ENCODE measurements around the gene EHF.

Gene EHF

DNA sequence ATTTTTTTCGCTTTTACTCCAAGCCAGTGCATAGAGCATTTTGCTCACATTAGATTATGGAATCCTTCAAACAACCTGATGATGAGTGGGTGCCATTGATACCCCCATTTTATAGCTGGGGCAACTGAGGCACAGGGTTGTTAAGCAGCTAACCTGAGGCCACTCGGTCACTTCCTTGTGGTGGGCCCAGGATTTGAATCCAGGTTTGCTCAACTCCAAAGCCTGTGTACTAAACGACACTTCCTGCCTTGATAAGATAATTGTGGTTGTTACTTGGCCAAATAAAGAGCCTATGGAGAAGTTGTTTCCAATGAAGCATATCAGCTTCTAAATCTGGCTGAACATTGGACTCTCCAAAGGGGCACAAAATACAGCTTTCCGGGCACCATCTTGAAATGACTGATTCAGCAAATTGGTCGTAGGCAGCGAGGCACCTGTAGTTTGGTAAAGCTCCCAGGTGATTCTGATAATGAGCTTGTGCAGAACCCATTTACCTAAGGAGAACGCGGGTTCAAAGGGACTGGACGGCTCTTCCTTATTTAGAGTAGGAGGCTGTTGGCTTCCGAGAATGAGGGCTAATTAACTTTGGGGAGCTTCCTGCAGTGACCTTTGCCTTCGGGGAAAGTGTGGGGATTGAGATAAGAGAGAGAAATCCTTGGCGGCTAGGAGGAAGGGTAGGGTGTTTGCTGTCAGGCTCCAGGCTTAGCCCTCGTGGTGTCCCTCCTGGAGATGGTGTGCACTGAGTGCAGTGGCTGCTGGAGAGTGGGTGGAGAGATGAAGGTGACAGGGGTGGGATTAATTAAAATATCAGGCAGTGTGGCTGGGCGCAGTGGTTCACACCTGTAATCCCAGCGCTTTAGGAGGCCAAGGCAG is 17.5 kb upstream of the EHF start:
- DNase-seq: no peak

DNA sequence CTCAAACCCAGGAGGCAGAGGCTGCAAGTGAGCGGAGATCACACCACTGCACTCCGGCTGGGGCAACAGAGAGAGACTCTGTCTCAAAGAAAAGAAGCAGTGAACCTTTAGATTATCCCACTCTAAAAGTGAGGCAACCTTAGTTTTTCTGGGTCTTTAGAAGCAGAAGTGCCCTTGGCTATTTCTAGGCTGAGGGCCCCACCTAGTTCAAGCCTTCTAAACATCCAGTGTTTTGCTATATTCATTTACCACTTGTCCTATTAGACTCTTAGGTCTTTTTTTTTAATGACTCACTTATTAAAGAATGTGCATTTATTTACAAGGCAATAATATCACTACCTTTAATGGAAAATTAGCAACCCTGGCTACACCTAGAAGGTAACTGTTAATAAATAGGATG is 16.7 kb upstream of the EHF start:
- no peak for DNase-seq

DNA sequence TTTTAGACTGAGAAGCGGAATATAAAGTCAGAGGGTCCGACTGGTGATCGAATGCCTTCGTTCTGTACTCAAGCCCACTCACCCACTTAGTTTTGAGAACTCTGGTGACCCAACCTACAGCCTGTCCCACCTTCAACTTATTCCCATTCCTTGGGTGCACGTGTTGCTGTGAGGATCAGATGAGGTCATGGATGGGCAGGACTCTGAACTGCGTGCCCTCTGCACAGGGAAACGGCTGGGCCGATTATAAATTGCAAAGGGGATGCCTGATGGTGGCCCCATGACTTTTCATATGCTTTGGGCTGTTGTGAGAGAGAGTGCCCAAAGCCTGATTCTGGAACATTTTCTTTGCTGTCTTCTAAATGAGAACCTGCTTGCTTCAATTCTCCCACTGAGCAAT is 16.0 kb upstream of the EHF start:
- DNase-seq: no peak

DNA sequence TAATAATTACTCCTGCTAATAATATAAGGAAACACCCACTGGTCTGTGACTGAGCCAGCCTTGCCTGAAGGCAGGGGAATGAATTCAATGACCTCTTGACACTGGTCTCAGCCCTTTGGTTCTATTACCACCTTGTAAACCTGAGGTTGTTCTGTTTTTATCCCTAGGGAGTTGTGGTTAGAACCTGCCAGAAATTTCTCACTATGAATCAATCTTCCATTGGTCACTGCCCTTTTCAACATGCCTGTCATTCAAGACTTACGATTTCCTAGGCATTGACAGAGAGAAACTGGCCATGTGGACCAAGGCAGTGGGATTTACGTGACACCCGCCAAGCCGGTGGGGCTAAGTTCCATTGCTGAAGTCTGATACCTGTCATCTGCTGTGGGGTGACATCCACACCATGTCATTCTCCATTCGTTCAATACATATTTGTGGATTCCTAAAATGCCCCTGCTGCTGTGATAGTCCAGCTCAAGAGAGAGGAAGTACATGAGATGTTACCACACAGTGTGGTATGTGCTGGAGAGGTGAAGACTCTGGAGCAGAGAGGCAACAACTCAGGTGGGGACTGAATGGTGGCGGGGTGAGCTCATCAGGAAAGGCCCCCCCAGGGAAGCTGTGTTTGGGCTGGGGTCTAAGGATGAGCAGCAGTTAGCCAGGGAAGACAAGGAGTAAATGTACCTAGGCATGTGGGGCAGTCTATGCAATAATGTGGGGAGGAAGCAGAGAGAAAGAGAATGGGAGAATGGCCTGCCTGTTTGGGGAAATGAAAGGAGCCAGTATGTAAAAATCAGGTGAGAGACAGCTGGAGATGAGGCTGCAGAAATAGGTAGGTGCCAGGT is 15.2 kb upstream of the EHF start:
- DNase-seq: no peak

DNA sequence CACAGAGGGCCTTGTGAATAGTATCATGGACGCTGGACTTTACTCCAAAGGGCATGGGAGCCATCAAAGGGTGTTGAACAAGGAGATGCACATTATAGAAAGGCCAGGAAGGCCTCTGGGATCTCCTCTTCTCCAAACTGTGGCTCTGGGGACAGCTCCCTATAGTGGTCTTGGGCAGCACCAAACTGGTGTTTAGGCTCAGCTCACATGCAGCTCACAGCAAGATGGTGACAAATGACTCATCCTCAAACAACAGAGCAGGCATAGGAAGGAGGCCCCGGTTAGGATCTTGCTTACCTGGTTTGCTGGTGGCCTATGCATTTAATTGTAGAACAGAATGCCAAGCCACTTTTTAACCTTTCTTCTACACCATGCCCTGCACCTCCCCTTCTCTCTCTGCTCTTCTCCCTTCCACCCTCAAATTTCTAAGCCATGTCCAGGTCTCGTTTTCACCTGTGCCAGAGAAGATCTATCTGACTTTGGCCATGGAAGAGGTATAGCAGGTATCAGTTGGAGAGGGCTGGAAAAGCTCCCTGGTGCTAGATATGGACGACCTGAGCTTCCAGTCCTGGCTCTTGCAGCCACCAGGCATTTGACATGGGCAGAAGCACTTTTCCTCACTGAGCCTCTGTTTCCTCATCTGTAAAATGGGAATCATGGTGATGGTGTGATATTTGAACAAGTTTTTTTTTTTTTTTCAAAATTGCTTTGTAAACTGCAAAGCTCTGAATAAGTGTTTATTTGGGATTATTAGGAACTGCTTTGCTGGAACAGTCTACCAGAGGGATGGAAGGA is 14.4 kb upstream of the EHF start:
- no peak for DNase-seq

DNA sequence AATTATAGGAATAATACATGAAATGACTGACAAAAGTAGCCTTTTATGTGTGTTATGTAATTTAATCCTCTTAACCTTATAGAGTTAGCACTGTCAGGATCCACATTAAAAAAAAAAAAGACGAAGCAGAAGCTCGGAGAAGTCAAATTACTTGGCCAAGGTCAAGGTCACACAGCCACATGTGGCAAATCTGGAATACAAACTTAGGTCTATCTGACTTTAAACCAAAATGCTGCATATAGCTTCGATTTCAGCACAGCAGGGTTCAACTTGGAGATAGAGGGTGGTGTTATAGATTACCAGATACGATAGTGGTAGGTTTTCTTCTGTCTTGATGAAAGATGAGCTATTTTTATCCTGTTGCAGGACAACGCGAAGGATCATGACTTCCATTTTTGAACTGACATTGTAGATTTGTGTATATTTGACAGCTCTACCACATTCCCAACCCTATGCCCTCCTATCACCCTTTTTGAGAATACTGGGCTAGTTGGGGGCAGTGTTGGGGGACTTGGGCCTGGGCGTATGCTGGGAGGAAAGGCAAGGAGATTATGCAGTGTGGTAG is 11.6 kb upstream of the EHF start:
- no peak for DNase-seq

DNA sequence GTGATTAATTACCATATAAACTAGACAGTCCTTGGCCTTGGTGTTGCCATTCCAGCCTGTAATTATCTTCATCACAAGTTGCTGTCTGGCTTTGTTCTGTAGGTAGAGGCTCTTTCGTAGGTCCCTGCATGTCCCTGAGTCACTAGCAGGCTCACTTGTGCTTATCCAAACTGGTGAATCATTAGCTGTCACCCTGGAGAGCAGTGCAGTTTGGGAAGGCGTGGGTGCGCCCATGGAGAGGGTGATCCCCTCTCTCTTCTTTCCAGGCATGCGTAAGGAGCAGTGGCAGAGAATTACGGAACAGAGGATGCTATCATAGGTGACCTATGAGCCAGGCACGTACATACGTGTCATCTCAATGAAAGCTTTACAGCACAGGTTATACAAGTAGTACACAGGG is 11.0 kb upstream of the EHF start:
- no peak for DNase-seq

DNA sequence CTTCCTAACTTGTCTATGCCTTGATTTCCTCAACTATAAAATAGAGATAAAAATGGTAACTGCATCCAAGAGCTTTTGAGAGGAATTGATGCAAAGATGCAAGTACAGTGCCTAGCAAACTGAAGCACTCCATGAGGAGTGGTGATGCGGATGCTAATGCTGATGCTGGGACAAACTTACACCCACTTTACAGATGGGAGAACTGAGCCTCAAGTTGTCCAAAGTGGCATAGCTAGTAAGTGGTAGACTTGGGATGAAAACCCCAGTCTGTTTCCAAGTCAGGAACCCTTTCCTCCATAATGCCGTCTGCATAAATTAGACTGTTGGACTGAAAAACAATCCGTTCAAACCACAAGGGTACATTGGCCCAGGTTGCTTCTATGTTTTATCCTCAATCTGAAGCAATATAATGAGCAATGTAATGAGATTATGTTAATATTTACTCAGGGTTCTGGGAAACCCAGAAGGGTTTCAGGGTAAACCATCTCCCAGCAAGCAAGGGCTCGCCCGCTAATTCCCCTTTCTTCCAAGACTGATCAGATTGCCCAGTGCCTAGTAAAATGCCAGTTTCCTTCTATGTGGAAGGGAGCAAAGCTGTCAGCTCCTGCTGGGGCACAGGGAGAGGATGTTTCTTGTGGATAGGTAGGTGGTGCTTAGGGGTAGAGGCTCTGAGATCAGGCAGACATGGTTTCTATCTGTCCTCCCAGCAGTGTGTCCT is 10.4 kb upstream of the EHF start:
- DNase-seq: no peak

DNA sequence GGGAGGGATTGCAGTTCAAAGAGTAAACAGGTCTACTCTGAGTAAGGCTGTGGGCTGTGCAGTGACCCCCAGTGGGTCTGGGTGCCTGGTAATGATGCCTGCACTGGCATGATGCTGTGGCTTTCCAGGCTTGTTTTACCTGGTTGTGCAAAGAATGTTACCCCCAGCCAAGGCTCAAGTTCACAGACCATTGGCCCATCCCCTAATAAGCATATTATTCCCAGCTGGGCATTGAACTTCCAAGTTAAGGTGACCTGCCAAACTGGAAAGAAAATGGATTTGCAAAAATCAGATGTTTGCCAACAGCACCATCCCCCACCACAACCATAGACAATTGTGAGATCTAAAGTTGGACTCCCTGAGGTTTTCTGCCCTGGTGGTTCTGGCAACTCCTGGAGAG is 7.9 kb upstream of the EHF start:
- no peak for DNase-seq

DNA sequence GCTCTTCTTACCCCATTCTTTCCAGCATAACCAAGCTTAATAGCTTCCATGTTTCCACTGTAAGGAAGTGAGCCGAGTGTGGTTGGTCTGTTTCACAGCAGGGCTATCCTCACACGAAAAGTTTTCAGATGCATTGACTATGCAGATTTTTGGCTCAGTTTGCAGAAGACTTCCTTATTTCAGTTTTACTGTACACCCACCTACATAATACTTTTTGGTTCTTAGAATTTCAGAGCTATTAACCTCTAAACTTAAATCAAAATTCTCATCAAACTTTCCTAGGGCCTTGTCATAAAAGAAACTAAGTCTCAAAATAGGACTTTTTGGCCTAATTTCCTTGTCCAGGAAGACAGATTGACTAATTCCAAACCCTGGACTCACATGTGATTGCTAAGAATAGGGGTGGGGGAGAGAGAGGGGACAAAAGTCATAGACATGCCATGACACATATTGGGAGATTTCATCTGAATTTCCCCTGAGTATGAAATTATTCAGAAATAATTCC is 7.3 kb upstream of the EHF start:
- DNase-seq: no peak

DNA sequence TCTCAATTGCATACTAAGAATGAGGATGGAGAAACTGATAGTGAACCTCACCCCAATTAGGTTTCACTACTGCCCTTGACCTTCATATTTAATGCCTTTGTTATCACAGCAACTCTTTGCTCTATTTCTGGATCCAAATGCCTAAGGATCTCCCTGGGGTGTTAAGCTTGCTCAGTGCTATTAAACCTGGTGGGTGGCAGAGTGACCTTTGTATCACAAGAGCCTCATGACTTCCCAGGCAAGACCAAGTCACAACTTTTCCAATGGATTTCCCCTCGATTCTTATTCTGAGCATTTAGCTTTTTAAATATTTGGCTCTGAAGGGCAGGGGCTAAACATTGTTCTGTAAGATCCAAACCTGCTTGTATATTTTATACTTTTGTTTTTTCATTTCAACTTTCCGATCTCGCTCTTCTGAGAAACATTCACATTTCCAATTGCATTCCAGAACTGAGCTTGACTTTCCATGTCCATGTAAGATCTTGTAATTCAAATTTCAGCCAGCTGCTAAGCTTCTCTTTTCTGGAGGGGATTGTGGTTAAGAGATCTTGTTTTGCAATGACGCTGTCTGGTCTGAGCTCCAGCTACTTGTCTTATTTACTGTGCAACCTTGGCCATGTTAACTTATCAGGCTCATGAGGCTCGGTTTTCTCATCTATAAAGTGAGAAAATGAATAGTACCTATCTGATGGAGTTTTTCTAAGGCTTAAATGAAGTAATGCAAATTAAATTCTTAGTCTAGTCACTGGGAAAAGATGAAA is 6.4 kb upstream of the EHF start:
- no peak for DNase-seq

DNA sequence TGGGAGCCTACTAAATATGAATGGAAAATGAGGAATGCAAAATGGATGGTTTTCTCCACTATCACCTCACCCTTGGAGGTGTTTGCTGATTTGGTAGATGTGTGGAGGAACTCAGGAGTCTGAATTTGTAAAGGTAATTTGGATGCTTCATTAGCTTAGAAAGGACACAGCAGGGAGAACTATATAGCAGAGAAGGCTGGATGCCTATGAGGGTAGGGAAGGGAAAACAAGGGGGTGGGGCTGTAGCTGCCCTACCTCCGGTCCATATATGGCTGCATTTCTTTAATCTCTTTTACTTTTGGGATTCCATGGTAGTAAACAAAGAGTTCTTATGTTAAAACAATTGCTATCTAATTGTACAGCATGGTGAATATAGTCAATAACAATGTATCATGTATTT is 4.8 kb upstream of the EHF start:
- DNase-seq: no peak

DNA sequence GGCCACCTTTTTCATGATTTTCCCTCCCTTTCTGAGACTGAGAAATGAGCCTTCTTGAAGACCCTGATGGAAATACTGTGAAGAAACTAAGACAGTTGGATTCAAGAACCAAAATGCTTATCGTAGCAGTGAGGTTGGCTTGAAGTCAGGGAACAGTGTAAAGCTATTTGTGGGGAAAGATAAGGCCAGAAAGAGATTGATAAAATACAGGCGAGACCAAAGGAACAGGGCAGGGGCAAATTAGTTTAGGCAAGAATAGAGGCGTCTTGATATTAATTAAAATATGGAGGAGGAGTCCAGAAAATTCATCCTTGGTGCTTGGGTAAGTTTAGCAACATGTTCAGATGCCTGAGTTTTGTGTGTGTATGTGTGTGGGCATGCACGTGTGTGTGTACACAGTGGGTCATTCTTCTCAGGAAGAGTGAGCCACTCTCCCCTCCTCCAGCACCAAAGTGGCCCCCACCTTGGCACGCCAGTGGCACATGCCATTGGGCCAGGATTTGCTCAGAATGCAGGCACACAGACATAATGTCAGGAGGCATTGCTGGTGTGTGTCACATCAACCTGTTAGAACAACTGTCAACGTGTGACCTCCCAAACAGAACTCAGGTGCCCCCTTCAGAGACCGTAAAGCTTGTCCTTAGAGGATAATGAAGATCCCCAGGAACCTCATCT is 3.9 kb upstream of the EHF start:
- DNase-seq: no peak

DNA sequence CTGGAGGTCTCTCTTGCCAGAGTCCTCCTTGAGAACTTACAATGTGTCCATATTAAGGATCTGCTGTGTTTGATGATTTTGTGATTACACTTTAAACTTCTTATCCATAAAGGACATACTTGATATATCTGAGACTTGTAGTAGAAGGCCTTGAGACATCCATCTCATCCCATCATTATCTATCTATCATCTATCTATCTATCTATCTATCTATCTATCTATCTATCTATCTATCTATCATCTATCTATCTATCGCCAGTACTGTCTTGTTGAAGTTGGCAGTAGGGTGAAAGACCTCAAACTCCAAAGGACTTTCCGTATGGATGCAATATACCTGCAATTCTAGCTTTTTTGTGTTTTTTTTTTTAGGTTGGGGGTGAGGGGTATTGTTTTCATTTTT is 2.5 kb upstream of the EHF start:
- DNase-seq: no peak

DNA sequence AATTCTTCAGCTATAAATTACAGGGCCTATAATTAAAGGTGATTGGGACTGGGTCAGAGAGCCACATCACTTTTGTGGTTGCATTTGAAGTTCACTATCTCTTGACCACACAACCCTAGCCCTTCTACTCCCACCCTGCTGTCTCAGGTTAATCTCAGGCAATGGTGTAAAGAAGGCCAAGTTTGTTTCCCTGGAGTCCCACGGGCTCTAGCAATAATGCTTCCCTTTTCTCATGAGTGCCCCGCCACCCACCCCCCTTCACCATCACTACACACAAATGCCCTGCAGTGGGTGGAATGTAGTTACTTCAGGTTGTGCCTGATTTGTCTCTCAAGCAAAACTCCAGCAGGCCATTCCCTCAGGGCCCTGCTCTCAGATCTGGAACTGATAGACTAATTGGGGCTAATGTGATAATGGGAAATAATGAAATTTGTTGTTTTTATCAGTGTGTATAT is 1.8 kb upstream of the EHF start:
- no peak for DNase-seq

DNA sequence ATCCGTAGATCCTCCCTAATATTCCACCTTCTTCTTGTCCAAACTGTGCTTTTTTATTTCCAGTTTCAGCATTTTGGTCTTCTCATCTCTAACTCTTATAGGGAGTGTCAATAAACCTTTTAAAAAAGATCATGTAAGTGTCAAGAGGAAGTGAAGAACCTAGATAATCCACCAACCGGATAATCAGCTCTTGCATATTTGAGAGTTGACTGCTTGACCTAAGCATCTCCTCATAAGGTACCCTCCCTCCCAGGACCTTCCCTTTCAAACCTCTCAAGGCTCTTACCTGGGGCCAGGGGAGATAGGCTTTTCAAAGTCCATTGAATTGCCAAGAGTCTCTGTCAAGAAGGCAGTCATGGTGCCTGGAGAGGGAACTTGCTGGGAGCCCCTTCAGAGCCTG is 691 bp upstream of the EHF start:
- no peak for DNase-seq

DNA sequence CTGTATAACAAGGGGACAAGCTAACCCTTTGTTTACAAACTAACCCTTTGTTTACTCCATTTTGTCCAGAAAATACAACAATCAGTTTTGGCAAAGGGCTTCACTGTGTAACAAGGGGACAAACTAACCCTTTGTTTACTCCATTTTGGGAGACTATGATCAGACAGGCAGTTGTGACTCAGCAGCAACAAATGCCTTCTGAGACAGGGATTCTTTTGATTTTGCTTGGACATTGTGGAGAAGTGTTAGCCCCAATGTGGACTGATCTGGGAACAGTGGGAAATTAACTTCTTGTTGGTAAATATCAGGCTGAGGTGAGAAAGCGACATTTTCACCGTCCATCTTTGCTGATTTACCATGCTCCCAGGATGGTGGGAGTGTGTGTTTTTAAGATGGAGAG is 983 bp downstream of the EHF start:
- no peak for DNase-seq

DNA sequence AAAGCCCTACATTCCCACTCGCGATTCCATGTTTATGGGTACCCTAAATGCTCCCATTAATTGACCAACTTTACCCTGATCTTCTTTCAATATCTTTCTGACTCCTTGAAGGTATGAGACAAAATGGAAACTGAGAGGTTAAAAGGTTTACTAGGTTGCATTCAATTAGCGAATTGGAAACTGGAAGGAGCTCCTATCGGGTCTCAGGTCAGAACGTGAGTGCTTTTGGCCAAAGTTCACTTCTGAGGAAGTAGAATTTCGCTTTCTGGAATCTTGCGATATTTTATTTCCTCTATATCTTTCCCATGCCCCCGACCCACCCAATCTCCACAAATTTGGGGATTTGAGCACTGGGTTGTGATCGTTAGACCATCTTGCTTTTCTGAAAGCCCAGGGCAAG is 2.6 kb downstream of the EHF start:
- DNase-seq: no peak

DNA sequence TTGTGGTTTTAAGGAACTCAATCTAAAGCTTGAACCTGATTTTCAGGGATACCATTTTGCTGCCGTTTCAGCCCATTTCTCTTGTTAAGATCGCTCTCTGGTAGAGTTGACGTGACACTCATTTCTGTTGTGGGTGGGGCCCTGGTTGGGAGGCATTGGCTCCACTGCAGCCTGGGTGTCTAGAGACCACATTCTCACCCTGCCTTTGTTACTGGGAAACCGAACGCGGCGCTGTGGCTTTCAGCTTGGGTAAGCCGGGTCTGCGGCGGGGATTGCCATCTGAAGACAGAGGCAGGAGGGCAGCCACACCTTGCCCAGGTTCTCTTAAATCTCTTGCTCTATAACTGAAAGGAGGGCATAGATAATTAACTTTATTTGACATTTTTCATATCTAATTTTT is 3.2 kb downstream of the EHF start:
- DNase-seq: peak; percentile 42

DNA sequence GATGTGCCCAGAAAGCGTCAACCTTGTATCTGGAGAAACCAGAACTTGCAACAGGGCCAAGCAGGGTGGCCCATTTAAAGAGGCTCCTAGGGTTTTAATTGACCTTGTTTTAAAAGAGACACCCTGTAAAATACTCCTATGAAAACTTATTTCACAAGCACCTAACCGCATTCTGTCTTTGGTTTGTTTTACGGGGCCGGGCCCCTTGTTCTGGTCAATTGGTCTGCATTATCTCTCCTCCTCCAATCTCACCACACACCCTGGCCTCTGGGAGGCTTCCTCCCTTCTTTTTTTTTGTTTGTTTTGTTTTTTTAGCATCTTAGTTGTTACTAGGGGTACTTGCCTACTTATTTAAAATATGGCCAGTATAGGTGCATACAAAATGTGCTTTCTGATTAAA is 4.7 kb downstream of the EHF start:
- no peak for DNase-seq

DNA sequence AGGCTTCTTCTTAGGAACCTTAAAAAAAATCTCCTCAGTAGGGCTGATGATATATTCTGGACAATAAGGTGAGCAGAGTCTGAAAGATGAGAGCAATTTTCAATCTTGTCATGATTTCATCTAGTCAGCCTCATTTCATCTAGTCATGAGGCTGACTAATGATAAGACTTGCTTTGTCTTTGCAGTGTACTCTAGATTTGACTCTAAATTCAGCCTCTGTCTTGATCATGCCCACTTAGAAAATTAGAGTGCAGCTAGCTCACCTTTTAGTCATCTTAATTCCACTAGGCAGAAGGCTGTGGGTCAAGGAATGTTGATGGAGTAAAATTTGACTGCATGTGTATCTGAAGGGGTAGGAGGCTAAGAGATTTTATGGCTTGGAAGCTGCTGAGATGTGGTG is 5.5 kb downstream of the EHF start:
- DNase-seq: no peak

Data from activated naive CD4-positive, alpha-beta T cell treated with Interleukin-2 at 50 U/mL for 16 hours (primary cell).